GM19467 (cell line): ENCODE results near the gene NCOA3.
"Not testable (repeated sequence)": the region's sequence is repeated elsewhere in the genome, so short reads cannot be mapped to it uniquely, and the experiment has no call there.

Experiments used
- ATAC-seq: cut with Tn5 transposase; IDR thresholded peaks from one replicate; pipeline ENCODE4 v1.9.1; 2021; ENCODE audit warnings: mild to moderate bottlenecking, moderate library complexity; ENCODE audit not compliant: unreplicated experiment

NCOA3 gene

GRCh38 chr20:47534405-47534804 lies 32.7 kb downstream of the NCOA3 start:
- ATAC-seq = no peak

GRCh38 chr20:47535088-47535487 lies 33.4 kb downstream of the NCOA3 start:
- no peak for ATAC-seq

- ATAC-seq = no peak
Observed at GRCh38 chr20:47535994-47536393, 34.3 kb downstream of the NCOA3 start.

DNA sequence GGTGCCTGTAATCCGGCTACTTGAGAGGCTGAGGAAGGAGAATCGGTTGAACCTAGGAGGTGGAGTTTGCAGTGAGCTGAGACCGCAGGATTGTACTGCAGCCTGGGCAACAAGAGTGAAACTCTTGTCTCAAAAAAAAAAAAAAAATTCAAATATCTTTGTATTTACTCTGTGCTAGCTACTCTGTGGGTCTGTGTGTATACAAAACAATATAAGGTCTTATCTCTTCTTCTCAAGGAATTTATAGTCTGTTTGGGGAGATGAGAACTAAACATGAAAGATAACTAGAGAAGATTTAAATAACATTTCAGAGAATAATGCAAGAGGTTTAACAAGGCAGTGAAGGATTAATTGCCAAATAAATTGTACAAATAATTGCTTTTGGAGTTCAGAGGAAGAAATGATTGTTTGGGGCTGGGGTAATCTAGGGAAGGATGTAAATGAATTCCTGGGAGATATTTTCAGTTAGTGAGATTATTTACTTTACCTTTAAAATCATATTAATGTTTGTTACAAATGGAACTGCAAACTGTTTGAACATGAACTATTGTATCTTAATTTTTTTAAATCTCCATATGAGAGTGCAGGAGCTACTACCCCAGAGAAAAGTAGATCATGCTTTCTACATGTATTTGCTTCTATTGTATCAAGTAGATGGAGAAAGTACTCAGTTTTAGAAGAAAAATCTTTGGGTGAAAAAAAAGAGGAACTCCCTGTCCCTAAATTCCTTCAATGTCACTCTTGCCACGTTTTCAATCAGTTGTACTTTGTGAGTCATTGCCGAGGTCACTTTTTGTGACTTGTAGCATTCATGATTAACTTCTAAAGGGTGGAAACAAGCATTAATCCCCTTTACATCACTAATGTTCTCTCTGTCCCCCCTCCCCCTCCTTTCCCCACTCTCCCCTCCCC lies 39.0 kb downstream of the NCOA3 start:
- ATAC-seq = no peak

GRCh38 chr20:47541355-47541922 lies 39.8 kb downstream of the NCOA3 start:
- no peak for ATAC-seq

GRCh38 chr20:47543006-47543431 lies 41.3 kb downstream of the NCOA3 start:
- no peak for ATAC-seq

DNA sequence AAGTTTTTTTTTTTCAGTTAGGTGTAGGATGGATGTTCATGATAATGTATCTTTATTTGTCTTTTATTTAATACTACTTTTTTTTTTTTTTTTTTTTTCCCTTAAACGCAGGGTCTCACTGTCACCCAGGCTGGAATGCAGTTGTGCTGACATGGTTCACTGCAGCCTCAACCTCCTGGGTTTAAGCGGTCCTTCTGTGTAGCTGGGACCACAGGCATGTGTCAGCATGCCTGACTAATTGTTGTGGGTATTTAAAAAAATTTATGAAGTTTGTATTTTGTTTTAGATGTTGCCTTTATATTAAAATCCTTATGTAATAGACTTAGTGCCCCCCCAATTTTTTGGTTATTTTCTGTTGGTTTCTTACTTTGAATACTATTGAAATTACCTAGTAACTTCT lies 42.6 kb downstream of the NCOA3 start:
- no peak for ATAC-seq

DNA sequence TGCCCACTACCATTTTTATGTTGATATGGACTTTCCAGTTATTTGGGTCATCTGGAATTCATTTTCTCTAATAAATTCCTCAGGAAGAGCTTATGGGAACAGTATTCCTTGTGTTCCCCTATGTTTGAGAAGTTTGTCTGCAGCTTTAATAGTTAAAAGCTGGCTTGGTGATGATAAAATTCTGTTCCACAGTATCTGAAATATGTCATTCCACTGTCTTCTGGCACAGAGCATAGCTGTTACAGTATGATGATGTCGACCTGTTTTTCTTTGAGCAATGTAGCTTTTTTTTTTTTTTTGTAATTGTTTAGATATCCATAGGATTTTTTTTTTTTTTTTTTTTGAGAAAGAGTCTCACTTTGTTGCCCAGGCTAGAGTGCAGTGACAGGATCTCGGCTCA lies 43.2 kb downstream of the NCOA3 start:
- no peak for ATAC-seq

- ATAC-seq = no peak
Observed at GRCh38 chr20:47545499-47545898, 43.8 kb downstream of the NCOA3 start.

DNA sequence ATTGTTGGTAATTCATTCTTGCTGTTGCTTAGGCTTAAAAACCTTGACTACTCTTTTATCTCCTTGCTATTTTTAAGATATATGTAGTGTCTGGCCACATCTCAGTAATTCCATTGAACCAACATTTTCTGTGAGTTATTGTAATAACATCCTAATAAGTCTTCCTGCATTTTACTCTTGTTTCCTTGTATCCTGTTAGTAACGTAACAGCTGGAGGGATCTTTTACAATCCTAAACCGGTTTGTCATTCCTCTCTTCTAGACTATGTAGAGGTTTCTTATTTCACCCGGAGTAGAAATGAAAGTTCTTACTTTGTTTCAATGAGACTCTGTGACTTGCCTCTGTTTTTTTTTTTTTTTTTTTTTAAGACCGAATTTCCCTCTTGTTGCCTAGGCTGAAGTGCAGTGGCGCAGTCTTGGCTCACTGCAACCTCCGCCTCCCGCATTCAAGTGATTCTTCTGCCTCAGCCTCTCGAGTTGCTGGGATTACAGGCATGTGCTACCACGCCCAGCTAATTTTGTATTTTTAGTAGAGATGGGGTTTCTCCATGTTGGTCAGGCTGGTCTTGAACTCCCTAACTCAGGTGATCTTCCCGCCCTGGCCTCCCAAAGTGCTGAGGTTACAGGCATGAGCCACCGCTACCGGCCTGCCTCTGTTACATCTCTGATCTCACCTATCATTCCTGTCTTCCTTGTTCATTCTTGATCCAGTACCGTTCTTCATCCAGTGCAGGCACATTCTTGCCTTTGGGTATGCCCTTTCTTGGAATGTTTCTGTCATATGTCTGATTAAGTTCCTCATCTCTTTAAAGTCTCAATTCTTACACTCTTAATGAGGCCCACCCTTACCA lies 44.7 kb downstream of the NCOA3 start:
- no peak for ATAC-seq

DNA sequence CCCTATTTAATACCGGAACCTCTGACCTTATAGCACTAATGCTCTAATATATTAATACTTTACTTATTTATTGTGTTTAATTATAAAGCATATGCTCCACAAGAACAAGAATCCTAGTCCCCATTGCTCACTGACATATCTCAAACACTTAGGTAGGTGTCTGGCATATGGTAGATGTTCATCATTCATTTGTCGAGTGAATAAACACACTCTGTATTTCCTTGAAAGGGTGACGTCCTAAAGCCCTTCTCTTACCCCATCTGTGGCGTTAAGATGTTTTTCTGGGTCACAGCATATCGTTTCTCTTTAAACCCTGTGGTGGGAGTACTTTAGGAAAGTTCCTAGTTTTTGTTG lies 45.3 kb downstream of the NCOA3 start:
- no peak for ATAC-seq

DNA sequence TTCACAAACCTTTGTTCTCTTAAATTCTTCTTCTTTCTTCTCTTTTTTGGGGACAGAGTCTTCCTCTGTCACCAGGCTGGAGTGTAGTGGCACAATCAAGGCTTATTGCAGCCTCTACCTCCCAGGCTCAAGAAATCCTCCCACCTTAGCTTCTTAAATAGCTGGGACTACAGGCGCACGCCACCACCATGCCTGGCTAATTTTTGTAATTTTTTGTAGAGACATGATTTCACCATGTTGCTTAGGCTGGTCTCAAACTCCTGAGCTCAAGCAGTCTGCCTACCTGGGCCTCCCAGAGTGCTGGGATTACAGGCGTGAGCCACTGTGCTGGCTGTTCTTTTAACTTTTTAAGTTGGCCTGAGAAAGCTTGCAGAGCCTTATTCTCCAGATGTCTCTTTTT lies 48.0 kb downstream of the NCOA3 start:
- no peak for ATAC-seq

DNA sequence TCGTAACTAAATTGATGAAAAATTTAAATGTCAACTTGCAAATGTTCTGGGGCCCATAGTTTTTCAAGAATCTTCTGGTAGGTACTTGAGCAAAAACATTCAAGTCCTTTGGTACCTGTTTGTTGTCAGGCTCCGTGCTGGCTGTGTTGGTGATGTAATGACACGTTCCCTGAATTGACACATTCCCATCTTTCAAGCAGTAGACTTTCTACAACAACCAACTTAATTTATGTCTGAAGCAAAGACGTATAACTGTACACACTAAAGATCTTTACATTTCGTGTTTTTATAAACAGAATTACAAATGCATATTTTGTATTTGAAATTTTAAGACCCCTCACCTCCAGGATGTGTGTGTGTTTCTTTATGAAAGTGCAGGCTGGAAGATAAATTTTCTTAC lies 49.5 kb downstream of the NCOA3 start:
- no peak for ATAC-seq

- no peak for ATAC-seq
Observed at GRCh38 chr20:47551841-47552240, 50.2 kb downstream of the NCOA3 start.

- no peak for ATAC-seq
Observed at GRCh38 chr20:47552996-47553395, 51.3 kb downstream of the NCOA3 start.

- ATAC-seq = not testable (repeated sequence)
Observed at GRCh38 chr20:47553594-47554235, 52.0 kb downstream of the NCOA3 start.

GRCh38 chr20:47554283-47554682 lies 52.6 kb downstream of the NCOA3 start:
- ATAC-seq = not testable (repeated sequence)

DNA sequence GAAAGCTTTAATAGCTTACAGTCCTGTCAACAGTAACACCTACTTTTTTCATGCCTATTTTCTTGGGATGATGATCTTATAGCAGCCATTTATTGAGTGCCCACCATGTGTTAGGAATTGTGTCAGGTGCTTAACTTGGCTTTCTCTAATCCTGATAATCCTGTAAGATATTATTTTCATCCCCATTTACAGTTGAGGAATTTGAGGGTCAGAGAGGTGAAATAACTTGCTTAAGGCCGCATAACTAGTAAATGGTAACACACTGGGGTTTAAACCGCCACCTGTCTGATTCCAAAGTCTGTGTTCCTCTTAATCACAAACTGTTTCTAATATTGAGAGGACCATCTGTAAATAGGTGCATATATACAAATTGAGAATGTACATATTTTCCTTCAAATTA lies 55.5 kb downstream of the NCOA3 start:
- ATAC-seq = no peak

- ATAC-seq = no peak
Observed at GRCh38 chr20:47557791-47558190, 56.1 kb downstream of the NCOA3 start.

- no peak for ATAC-seq
Observed at GRCh38 chr20:47558295-47559066, 56.8 kb downstream of the NCOA3 start.
